BLaER1 (cell line): ENCODE data around the gene NXPH4.

Experiments used
- H3K27ac ChIP-seq: shearing (Covaris generic); formaldehyde crosslinking; 2 replicates; pipeline ENCODE4 v1.8.1; 2022
- H3K27me3 ChIP-seq: shearing (Covaris generic); formaldehyde crosslinking; 2 replicates; pipeline ENCODE4 v1.8.1; 2022
- H3K36me3 ChIP-seq: shearing (Covaris generic); formaldehyde crosslinking; 2 replicates; pipeline ENCODE4 v1.8.1; 2022
- H3K4me1 ChIP-seq: shearing (Covaris generic); formaldehyde crosslinking; 2 replicates; pipeline ENCODE4 v1.8.1; 2022
- H3K4me2 ChIP-seq: shearing (Covaris generic); formaldehyde crosslinking; 2 replicates; pipeline ENCODE4 v1.8.1; 2022
- H3K4me3 ChIP-seq: shearing (Covaris generic); formaldehyde crosslinking; 2 replicates; pipeline ENCODE4 v1.8.1; 2022
- H3K9ac ChIP-seq: shearing (Covaris generic); formaldehyde crosslinking; 2 replicates; pipeline ENCODE4 v1.8.1; 2022
- H3K9me3 ChIP-seq: shearing (Covaris generic); formaldehyde crosslinking; 2 replicates; pipeline ENCODE4 v1.8.1; 2022
- H4K20me1 ChIP-seq: shearing (Covaris generic); formaldehyde crosslinking; 2 replicates; pipeline ENCODE4 v1.8.1; 2022
- Cebpa-rat ChIP-seq: shearing (Covaris generic); IDR thresholded peaks from 2 replicates; pipeline ENCODE4 v1.8.1; 2022

Gene NXPH4

DNA sequence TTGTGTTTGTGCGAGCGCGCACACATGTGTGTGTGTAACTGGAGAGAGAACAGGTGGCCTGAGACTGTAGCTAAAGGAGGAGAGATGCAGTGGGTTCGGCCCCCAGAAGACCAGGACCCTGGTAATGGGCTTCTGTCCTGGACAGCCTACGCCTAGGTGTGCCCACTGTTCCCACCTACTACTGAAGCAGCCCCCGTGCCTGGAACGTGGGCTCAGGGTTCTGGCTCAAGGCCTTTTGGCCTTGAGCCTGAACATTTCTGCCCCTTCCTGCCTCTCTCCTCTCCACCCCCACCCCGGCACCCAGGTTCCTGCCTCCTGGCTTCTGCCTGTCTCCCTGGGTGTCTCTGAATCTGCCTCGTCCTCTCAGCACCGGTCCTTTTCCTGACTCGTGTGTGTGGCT lies 1.5 kb upstream of the NXPH4 start:
- Histone ChIP-seq H4K20me1 (peaks cover 74% of the 10 kb centered on the region), H3K27ac (no peak overlapping the region), H3K9me3 (no peaks in the 10 kb centered on the region), H3K4me3 (0 out of 2 replicates have a peak overlapping the region, but pooled peaks have one; percentile 66), H3K4me2 (peak overlapping the region; percentile 99), H3K4me1 (peaks cover 76% of the 10 kb centered on the region), H3K36me3 (no peaks in the 10 kb centered on the region), H3K27me3 (peaks cover 67% of the 10 kb centered on the region), H3K9ac (no peak overlapping the region)
- no peak for TF ChIP-seq Cebpa-rat

DNA sequence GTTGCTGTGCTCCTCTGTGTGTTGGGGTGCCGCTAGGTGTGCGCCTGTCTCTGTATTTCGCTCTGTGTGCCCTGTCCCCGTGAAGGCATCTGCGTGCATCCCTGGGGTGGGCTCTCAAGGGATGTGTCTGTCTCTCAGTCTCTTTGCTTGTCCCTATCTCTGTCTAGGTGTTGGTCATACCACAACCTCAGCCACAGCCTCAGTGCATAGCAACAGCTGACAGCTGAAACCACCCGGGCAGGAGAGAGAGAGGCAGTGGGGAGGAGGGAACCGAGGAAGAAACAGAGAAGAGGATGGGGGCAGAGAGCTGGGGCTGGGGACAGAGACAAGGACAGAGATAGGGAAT lies 953 bp upstream of the NXPH4 start:
- Histone ChIP-seq H3K36me3 (no peaks in the 10 kb centered on the region), H3K4me2 (peak overlapping the region; percentile 99), H3K9ac (no peak overlapping the region), H3K9me3 (no peaks in the 10 kb centered on the region), H4K20me1 (peaks cover 76% of the 10 kb centered on the region), H3K4me1 (peaks cover 70% of the 10 kb centered on the region), H3K27me3 (peaks cover 73% of the 10 kb centered on the region), H3K27ac (no peak overlapping the region), H3K4me3 (peak overlapping the region; percentile 66; the same call in 1 of the 2 replicates)
- no peak for TF ChIP-seq Cebpa-rat

DNA sequence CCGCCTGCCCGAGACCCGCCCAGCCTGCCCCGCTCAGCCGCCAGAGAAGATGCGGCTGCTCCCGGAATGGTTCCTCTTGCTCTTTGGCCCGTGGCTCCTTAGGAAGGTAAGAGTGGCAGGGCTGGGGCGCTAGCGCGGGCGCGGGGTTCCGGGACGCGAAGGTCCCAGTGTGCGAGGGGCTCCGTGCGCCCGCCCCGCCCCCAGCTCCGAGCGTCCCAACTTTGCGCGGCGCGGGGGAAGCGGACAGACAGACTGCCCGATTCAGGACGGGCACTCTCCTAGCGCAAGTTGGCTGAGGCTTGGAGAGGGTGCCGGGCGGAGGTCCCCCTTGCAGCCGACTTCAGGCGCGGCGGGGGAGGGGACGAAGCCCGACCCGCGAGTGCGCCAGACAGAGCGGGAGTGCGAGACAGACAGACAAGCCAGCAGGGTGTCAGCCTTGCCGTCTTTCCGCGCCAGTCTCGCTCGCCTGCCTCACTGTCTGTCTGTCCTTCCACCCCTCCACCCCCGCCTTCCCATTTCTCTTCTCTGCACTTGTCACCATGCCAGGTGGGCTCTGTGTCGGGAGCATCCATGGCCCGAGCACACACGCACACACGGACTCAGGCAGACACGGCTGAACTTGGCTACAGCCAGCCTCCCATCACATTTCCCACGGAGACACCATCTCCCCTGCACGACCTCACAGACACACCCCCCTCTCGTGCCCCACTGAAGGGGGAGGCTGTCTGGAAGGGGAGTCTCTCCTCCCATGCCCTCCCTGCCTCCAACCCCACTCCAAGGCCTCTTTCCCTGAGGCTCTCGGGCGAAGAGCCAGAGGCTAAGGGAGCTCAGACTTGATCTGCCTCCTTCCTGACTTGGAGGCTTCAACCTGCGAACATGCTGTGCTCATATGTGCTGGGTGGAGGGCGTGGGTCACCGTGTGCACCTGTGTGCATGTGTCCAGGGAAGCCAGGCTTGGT lies 606 bp downstream of the NXPH4 start:
- H3K9ac ChIP-seq, result peak overlapping the region; percentile 45; the same call in 1 of the 2 replicates
- peak overlapping the region; percentile 66 for H3K4me3 ChIP-seq
- no peaks in the 10 kb centered on the region for H3K36me3 ChIP-seq
- no peak overlapping the region for H3K27ac ChIP-seq
- peaks cover 88% of the 10 kb centered on the region for H3K27me3 ChIP-seq
- no peaks in the 10 kb centered on the region for H3K9me3 ChIP-seq
- no peak for TF ChIP-seq Cebpa-rat
- H4K20me1 ChIP-seq, result peaks cover 81% of the 10 kb centered on the region
- H3K4me2 ChIP-seq, result peak overlapping the region; percentile 99
- peaks cover 55% of the 10 kb centered on the region for H3K4me1 ChIP-seq

DNA sequence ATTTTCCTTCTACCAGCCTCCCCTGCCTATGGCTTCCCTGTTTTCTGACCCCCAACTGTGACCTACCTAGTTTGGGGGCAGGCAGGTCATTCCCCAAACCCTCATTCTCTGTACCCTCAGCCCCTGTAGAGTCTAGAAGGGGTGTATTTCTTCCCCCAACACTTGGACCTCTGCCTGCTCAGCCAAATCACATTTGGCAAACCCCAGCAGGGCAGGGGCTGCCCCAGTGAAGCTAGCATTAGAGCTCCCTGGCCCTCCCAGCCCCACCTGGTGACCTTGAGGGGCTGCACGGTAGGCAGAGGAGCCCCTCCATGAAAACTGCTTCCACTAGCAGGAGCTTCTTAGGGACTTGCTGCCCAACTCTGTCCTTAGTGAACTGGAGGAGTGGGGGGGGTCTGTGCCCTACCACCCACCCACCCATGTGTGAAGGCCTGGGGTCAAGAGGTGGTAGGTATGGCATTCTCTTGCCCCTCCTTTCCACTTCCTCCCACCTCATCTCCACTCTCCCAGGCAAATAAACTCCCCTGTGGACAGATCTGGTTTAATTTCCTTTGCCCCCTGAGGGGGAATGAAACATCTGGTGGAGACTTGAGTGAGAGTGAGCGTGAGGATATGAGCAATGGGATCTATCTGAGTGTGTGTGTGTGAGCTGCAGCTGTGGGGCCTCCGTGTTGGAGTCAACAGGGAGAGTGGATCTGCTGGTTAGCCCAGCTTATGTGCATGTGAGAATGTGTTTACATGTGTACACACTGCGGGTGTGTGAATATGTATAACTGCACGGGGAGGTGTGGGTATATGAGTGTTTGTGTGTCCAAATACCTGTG lies 1.6 kb downstream of the NXPH4 start:
- Histone ChIP-seq H3K4me1 (peaks cover 51% of the 10 kb centered on the region), H3K4me2 (0 out of 2 replicates have a peak overlapping the region, but pooled peaks have one; percentile 99), H3K36me3 (no peaks in the 10 kb centered on the region), H3K27ac (no peak overlapping the region), H4K20me1 (peaks cover 92% of the 10 kb centered on the region), H3K9ac (no peak overlapping the region), H3K27me3 (peaks cover 99% of the 10 kb centered on the region), H3K4me3 (no peak overlapping the region), H3K9me3 (no peaks in the 10 kb centered on the region)
- no peak for TF ChIP-seq Cebpa-rat

DNA sequence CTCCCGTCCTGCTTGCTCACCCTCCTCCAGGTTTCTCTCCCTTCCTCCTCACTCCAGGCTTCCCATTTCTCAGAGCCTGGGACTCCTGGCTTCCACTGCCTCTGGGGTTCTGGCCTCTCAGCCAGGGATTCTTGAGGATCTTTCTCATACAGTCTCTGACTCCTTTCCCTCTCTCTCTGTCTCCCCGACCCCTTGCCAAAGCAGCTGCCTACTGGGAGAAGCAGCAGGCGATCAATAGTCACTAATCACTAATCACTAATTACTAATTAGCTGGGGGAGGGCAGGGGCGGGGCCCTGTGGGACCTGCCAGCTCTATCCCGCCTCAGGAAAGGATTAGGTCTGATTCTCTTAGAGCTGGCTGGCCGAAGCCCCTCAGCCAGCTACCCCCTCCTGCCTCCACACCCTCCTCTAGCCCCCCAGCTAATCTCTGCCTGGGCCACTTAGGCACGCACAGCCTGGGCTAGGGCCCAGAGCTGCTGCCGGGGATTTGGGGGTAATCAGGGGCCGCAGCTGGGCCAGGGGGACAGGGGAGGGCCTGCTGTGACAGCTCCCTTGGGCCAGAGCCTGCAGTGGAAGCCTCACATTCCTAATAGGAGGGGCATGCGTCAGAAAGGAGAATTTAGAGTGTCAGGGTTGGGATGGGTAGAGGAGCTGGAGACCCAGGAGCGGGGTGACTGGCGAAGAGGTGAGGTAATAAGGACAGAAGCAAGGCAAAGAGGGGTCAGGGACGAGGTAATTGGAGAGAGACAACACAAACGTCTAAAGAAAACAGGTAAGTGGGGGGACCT lies 2.8 kb downstream of the NXPH4 start:
- no peak overlapping the region for H3K27ac ChIP-seq
- peaks cover 51% of the 10 kb centered on the region for H3K4me1 ChIP-seq
- no peak overlapping the region for H3K4me3 ChIP-seq
- no peak overlapping the region for H3K9ac ChIP-seq
- H3K36me3 ChIP-seq, result no peaks in the 10 kb centered on the region
- no peak for TF ChIP-seq Cebpa-rat
- no peaks in the 10 kb centered on the region for H3K9me3 ChIP-seq
- H4K20me1 ChIP-seq, result peaks cover 93% of the 10 kb centered on the region
- H3K27me3 ChIP-seq, result peaks cover 100% of the 10 kb centered on the region
- H3K4me2 ChIP-seq, result no peak overlapping the region

DNA sequence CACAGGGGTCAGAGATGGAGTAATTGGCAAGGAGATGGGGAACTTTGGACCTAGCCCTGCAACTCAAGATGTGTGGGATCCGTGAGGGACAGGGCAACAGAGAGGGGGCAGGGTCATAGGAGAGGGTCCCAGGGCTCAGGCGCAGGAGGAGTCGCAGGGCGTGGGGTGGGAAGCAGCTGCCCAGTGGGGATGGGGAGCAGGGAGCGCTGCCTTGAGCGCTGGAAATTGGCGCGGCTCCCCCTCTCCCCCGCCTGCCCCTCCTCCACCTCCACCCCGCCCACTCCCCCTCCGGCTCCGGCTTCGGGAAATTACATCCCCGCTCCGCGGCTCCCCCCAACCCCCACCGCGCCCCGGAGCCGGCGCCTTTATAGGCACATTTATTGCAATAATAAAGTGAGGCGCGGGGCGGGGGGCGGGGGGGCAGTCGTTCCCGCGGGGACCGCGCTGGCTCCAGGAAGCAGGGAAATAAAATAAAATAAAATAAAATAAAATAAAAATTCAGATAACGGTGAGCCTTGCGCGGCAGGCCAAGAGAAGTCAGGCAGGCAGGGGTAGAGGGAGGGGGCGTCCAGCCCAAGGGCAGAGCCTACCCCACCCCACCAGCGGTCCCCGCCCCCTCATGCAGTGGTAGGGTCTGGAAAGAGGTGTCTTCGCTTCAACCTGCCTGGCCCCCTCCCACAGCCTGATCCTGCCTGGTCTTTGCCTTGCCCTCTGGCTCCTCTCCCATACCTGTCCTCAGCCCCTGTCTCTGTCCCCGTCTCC lies 3.6 kb downstream of the NXPH4 start:
- H3K4me3 ChIP-seq, result no peak overlapping the region
- H3K4me2 ChIP-seq, result no peak overlapping the region
- H3K36me3 ChIP-seq, result no peaks in the 10 kb centered on the region
- no peak overlapping the region for H3K9ac ChIP-seq
- H3K9me3 ChIP-seq, result no peaks in the 10 kb centered on the region
- peaks cover 100% of the 10 kb centered on the region for H3K27me3 ChIP-seq
- H3K4me1 ChIP-seq, result peaks cover 51% of the 10 kb centered on the region
- H3K27ac ChIP-seq, result no peak overlapping the region
- peaks cover 89% of the 10 kb centered on the region for H4K20me1 ChIP-seq
- no peak for TF ChIP-seq Cebpa-rat

DNA sequence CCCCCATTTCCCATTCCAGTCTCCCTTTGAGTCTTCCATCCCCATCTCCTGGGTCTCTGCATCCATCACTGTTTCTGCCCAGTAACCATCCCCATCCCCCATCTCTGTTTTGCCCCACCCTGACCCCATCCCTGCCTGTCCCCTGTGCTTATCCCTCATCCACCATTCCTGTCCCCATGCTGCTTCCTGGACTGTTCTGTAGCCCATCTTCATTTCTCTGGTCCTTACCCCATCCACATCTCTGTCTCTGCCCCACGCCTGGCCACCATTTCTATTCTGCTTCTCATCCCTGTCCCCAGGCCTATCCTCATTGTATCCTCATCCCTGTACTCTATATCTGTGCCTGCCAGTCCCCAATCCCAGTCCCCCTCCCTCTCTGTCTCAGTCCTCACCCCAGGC lies 4.2 kb downstream of the NXPH4 start:
- H3K9me3 ChIP-seq, result no peaks in the 10 kb centered on the region
- no peak overlapping the region for H3K9ac ChIP-seq
- peaks cover 100% of the 10 kb centered on the region for H3K27me3 ChIP-seq
- H3K4me1 ChIP-seq, result peaks cover 51% of the 10 kb centered on the region
- no peak overlapping the region for H3K4me2 ChIP-seq
- no peaks in the 10 kb centered on the region for H3K36me3 ChIP-seq
- H4K20me1 ChIP-seq, result peaks cover 83% of the 10 kb centered on the region
- no peak overlapping the region for H3K4me3 ChIP-seq
- no peak overlapping the region for H3K27ac ChIP-seq
- no peak for TF ChIP-seq Cebpa-rat

DNA sequence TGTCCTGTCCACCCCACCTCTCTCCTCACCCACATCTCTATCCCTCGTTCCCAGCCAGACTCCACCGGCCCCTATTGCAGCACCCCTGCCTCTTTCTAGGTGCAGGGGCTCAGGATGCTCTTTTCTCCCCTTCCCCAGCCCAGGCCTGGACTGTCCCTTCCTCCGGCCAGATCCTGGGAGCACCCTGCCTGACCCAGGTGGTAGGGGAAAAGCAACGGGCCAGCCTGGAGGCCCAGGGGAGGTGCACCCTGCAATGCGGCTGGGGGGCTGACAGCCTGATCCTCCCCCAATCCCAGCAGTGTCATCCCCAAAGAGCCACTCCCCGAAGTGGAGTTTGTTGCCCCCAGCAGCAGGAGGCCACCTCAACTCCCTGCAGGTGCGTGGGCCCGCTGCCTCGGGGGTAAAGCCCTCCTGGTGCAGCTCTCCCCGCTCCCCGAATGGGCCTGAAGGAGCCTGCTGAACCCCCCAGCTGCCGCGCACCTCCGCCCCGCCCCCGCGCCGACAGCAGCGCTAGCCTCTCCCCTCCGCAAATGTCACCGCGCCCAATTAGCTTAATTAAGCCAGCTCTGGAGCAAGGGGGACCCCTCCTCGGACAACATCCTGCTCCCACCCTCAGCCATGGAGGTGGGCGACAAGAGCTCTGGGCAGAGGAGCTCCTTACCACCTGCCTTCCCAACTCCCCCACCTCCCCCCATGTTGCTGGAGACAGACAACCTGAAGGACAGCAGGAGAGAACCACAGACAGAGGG lies 4.7 kb downstream of the NXPH4 start:
- Histone ChIP-seq H3K27me3 (peaks cover 100% of the 10 kb centered on the region), H3K27ac (no peak overlapping the region), H3K9ac (no peak overlapping the region), H3K4me3 (no peak overlapping the region), H3K36me3 (no peaks in the 10 kb centered on the region), H3K4me2 (no peak overlapping the region), H3K9me3 (no peaks in the 10 kb centered on the region), H4K20me1 (peaks cover 77% of the 10 kb centered on the region), H3K4me1 (peaks cover 51% of the 10 kb centered on the region)
- no peak for TF ChIP-seq Cebpa-rat
